CD4-positive, alpha-beta T cell treated with Interleukin-4 for 1 hour (primary cell): Measurements from ENCODE around the gene CLDN10.

Experiments used
- DNase-seq, 2 donors: peaks; one replicate each; pipeline ENCODE4 v3.0.0-alpha.2; 2020 to 2022

The CLDN10 gene

DNA sequence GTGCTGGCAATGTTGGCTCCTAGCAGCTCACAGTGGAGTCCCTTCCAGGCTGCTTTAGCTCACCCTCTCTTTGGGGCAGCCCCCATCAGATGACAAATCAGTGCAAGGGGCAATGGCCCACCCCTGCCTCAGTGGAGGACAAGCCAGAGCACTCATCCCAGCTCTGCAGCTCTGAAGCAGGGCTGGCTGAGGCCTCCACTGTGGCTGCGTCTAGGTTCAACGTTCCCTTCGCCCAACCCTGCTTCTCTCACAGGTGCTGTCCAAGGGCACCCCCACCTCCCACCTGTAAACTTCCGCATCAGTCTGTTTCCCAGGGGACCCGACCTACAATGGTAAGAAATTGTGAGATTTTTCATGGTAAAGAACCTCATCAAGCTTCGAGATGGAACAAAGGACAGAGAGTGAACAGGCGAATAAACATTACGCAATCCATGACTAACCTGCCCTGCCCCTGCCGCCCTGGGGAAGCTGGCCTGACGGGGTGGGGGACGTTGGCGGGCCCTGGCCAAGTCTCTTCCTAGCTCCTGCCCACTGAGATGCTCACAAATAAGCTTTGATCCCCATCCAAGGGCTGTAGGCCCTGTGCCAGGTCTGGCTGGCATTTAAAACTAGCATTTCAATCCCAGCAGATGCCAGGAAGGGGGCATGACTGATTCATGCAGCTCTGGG is 51.5 kb downstream of the CLDN10 start:
- no peak for DNase-seq

DNA sequence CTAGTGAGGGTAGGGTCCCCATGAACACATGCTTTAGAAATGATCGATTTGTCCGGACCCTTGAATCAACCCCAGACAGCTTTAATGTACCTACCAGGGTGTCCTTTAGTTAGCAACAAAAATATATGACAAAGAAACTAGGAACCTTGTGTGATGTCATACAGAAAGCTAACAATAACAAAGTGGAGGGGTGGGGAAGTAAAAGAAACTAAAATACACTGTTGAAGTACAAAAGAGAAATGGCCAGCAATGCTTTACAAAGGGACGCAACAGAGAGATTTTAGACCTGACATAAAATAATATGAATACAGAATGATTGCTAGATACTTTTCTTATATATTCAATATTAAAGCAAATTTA is 52.0 kb downstream of the CLDN10 start:
- no peak for DNase-seq

DNA sequence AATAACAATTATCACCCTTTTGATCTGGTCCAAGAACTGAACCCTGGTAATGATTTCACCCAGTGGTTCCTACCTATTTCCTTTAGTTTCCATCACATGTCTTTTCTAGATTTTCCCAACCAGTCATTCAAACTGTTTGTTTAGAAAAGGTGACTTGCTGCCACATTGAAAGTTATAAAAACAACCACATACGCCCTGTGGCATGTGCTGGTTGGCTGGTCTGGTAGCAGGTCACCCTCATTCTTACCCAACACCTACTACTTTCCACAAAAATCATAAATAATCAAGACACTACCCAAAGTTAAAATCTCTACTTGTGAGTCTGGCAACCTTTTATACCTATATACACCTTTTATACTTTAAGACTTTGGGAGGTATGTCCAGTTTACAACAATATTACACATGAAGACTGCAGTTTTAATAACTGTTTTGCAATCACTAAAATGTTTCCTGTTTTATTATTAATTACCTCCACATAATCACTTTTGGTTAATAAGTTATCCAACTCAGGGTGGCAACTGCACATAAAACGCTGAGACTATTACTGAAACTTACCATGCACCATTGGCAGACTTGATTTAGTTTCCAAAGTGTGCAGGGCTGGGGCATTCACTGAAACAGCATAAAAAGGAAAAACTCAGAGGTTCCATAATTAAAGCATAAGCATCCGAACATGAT is 53.1 kb downstream of the CLDN10 start:
- DNase-seq, result no peak

DNA sequence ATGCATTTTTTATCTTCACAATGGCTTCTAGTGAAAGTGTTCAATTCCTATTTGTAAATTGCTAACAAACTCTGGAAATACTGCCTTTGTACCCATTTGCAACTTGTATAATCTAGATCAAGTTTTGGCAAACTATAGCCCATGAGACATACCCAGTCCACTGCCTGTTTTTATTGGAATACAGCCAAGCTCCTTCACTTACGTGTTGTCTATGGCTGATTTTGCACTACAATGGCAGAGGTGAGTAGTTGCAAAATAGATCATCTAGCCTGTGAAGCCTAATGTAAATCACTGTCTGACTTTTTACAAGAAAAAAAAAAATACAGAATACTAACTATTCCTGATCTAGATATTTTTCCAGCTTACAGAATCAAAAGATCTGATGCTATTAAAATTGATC is 54.8 kb downstream of the CLDN10 start:
- no peak for DNase-seq

DNA sequence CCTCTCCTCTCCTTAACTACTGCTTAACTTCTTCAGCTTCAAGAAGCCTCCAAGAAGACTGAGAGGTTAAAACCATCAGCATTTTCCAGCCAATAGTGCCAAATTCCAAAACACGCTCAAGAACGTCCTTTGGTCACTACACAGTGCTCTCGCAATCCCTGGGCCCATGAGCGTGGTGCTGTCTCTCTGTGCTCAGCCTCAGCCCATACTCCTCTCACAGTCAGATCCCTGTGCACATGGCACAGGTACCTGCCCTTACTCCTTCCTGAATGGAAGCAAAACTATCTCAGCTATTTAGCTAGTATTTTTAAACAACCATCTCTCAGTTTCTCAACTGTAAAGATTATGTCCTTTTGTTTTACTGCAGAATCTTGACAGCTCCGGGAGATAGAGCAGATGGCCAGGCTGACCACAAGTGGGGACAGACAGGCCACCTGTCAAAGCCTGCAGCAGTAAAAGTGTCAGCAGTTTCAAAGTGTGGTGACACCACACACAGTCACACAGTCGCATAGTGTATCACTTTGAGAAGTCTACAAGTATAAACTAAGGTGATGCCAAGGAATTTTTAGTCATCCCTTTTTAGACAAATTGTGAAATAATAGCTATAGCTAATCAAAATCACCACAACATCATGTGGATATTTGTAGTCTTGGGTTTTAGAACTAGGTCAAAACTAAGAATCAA is 56.3 kb downstream of the CLDN10 start:
- DNase-seq, result no peak

DNA sequence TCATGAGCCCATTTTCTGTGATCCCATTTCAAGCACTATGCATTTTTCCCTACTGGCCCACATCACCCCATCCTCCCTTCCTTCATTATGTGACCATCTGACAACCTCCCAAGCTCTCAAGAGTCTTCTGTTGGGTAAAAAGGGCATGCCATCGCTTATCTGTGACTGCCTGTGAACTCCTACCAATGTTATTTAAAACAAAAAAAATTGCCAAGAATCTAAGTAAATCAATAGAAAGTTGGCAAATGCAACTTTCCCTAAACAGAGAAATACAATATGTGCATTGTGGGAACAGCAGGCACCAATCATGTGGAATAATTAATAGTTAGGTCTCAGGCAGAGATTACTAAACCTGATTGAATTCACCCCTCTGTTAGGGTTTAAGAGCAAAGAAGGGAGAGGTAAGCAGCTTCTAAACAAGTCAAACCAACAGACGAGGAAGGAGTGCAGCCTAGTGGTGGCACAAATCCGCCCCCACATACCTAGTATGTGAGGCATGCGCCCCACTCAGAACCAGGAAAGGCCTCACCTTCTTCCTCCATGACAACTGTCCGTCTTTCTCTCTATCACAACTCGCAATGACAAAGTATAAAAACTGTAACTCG is 62.2 kb downstream of the CLDN10 start:
- DNase-seq, result no peak

DNA sequence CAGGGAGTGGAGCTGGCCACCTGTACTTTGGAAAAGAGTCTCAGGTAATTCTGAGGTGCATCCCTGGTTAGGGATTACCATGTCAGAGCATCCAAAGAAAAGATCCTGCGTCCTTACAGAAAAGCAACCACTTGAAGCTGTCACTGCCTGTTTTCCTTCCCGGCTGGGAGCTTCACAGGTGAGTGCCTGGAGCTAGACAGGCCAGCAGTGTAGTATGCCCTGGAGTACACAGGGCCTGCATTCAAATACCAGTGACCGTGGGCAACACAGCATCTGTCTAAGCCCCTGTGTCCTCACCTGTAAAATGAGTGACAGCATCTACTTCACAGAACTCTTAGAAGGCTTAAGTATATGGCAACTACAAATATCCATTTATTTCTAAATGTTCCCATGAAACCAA is 63.0 kb downstream of the CLDN10 start:
- no peak for DNase-seq

DNA sequence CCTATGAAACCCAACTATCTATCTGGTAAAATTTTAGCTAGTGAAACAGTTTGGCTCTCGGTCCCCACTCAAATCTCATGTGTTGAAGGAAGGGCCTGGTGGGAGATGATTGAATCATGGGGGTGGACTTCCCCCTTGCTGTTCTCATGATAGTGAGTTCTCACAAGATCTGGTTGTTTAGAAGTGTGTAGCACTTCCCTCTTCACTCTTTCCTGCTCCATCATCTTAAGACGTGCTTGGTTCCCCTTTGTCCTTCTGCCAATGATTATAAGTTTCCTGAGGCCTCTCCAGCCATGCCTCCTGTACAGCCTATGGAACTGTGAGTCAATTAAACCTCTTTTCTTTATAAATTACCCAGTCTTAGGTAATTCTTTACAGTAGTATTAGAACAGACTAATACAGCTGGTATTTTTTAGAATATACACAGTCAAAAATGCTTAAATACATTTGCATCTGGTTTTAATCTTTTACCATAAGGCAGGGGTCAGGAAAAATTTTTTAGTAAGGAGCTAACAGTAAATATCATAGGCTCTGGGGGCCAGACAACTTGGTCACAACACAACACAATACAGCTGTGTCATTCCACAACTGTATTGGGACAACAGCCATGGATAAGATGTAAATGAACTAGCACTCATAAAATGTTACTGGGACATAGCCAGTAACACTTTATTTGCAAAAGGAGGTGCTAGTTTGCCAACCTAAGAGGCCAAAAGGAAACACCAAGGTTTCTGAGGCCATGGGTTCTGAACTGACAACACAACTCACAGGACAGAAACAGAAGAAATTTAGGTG is 67.7 kb downstream of the CLDN10 start:
- no peak for DNase-seq

DNA sequence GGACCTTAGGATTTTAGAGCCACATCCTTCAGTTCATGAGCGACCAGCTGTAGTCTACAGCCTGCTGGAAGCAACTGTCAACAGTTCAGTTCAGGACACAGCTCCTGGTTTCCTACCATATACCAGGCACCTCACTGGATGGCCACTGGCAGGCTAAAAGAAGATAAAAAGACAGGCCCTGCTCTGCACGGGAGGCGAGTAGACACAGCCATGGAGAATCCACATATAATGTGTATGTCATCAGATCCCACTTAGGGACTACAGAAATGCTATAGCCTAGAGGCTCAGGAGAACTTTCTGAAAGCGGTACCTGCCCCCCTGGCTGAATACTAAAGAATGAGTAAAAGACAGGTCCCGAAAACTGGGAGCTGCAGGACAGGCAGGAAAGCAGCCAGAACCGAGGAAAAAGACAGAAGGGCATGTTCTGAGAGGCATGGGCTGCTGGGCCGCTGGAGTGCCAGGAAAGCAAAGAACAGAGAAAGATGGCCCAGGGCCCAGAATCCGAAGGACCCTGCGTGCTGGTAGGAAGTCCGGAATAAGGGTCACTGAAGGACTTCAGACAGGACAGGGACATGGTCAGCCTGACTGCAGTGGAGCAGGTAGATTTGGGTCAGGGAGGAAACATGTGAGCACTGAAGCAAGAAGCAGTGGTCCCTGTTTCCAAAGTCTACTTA is 68.4 kb downstream of the CLDN10 start:
- DNase-seq, result no peak

DNA sequence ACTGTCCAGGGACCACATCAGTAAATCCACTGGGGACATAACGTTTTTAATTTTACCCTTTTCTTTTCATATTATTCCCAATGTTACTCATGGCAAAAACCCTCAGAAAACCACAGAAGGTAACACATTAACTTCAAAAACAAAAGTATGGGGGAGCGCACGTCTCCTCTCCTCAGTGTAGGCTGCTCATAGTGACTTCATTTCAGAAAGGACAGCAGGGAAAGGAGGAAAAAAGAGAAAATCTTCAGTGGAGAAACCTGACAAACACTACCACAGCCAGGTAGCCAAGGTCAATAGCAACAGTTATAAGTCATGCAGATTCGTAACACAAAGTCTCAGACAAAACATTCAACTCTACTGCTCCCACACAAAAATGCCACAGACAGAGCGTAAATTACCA is 70.6 kb downstream of the CLDN10 start:
- no peak for DNase-seq

DNA sequence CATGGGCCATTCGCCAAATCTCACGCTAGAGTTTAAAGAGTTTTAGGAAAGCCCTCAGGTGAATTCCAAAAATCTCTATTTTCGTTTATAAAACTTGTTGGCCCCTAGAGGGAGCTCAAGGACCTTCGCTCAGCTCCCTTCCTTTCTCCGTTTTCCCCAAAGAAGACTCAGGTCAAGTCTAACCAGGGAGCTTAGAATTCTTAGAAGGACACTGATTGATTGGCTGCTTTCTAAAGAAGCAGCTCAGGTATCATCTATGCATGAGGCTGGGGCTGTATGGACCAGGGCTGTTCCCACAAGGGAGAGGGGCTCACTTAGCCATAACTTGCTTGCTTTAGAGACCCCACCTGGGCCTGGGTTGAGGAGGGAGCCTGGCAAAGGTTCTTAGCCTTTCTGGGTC is 71.5 kb downstream of the CLDN10 start:
- DNase-seq, result peak in 1 of 2 donors; percentile 34

DNA sequence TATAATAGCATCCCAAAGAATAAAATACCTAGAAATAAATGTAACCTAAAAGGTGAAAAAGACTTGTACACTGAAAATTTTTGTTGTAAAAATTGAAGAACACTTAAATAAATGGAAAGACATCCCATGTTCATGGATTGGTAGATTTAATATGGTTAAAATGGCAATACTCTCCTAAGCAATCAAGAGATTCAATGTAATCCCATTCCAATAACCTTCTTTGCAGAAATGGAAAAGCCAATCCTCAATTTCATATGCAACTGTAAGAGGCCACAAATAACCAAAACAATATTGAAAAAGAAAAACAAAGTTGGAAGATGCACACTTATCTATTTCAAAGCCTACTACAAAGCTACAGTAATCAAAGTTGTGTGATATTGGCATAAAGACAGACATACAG is 74.2 kb downstream of the CLDN10 start:
- no peak for DNase-seq

DNA sequence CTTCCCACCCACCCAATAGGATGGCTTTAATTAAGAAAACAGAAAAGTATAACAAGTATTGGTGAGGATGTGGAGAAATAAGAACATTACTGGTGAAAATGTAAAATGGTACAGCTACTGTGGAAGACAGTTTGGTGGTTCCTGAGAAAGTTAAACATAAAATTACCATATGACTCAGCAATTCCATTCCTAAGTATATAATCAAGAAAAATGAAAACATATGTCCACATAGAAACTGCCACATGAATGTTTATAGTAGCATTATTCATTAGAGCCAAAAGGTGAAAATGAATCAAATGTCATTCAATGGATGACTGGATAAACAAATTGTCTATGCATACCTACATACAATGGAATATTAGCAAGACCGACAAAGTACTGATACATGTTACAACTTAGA is 75.1 kb downstream of the CLDN10 start:
- DNase-seq, result no peak

DNA sequence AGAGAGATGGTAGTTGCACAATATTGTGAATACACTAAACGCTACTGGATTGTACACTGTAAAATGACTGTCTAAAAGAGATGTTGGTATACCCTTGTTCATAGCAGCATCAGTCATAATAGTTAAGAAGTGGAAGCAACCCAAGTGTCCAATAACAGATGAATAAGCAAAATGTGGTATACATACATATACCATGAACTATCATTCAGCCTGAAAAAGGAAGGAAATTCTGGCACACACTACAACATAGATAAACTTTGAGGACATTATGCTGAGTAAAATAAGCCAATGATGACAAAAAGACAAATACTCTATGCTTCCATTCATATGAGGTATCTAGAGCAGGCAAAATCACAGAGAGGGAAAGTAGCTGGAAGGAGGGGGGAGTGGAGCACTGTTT is 76.0 kb downstream of the CLDN10 start:
- DNase-seq, result no peak

DNA sequence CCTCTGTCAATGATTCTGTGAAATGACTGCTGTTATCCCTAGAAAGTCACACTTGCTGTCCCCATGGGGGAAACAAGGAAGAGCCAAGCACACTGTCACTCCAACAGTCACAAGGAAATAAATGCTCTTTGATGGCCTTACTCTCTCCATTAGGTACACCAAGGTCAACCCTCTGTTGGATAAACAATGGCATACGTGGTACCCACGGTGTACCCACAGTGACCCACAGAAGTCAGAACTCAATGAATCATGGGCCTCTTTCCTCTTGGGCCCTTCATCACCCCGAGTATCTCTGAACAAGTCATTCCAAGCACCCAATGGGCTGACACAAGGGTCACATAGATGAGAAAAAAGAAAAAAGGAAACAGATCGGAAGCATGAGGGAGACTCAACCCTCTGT is 76.6 kb downstream of the CLDN10 start:
- DNase-seq, result no peak
